Liver (tissue), 3 donors: ENCODE measurements around the gene RREB1.

Source experiments
- FOXA1 ChIP-seq: IDR thresholded peaks from 2 replicates; pipeline ENCODE4 v1.6.1; 2016; ENCODE audit warnings: antibody characterized with exemption
- HNF4A ChIP-seq, 2 donors: conservative IDR thresholded peaks; 2 replicates each; pipeline ENCODE4 v1.6.1; 2016; ENCODE audit warnings: antibody characterized with exemption in 2 of 2, mild to moderate bottlenecking in 2 of 2
- REST ChIP-seq: IDR thresholded peaks from 2 replicates; pipeline ENCODE4 v1.6.1; 2016; ENCODE audit warnings: antibody characterized with exemption, mild to moderate bottlenecking
- TF ChIP-seq, protein P1 (sequence below): fragments of 150-350 bp; IDR thresholded peaks from 2 replicates; pipeline ENCODE4 v1.5.1; 2017; ENCODE audit warnings: improper control_type of control experiment, low read depth, low read length; ENCODE audit not compliant: missing input control
- donor health status: healthy.
- donor health status: healthy.

GRCh38 chr6:7195339-7196018, 87.7 kb downstream of the RREB1 start:
- TF ChIP-seq FOXA1 (no peak), REST (no peak), HNF4A (conservative IDR thresholded peaks at IDR 0.05) (peak in 1 of 2 donors; percentile 26)
- TF ChIP-seq, protein P1, sequence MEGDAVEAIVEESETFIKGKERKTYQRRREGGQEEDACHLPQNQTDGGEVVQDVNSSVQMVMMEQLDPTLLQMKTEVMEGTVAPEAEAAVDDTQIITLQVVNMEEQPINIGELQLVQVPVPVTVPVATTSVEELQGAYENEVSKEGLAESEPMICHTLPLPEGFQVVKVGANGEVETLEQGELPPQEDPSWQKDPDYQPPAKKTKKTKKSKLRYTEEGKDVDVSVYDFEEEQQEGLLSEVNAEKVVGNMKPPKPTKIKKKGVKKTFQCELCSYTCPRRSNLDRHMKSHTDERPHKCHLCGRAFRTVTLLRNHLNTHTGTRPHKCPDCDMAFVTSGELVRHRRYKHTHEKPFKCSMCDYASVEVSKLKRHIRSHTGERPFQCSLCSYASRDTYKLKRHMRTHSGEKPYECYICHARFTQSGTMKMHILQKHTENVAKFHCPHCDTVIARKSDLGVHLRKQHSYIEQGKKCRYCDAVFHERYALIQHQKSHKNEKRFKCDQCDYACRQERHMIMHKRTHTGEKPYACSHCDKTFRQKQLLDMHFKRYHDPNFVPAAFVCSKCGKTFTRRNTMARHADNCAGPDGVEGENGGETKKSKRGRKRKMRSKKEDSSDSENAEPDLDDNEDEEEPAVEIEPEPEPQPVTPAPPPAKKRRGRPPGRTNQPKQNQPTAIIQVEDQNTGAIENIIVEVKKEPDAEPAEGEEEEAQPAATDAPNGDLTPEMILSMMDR: no peak
